PC-9 (cell line): ENCODE measurements around the gene ALDOA. TPM values are rescaled to one million over a fixed set of nuclear protein-coding genes. Genes with fewer than 3 reads are reported as not detected.

ENCODE experiments used
- BruUV-seq: library from RNA; stranded (reverse); fragments of 400-500 nt; replicated peaks from 2 replicates; lab custom pipeline; 2021; lab: Mats Ljungman, UMichigan
- CTCF ChIA-PET: fragments of 300-600 bp; sonication (Branson Sonifier 250); formaldehyde crosslinking; loops from one replicate; lab custom pipeline; 2022; ENCODE audit warnings: antibody characterized with exemption; lab: Charles Lee
- POLR2A ChIA-PET: fragments of 300-600 bp; sonication (Branson Sonifier 250); formaldehyde crosslinking; loops from one replicate; lab custom pipeline; 2022; ENCODE audit warnings: antibody characterized with exemption; ENCODE audit not compliant: unreplicated experiment; lab: Charles Lee
- DNase-seq, 2 experiments: peaks; one replicate each; pipeline versions ENCODE4 v3.0.0 to v3.0.0-alpha.2; 2015 to 2022; ENCODE audit warnings: mixed read lengths in 1 of 2
- H2AFZ ChIP-seq: fragments of 200-600 bp; sonication (generic); 2 replicates; pipeline ENCODE4 v1.8.1; 2017; ENCODE audit warnings: antibody characterized with exemption
- H3F3A ChIP-seq: fragments of 200-600 bp; sonication (generic); 2 replicates; pipeline ENCODE4 v1.8.1; 2017; ENCODE audit warnings: antibody characterized with exemption, mild to moderate bottlenecking, low read depth; ENCODE audit not compliant: insufficient read depth
- H3K27ac ChIP-seq: fragments of 200-600 bp; sonication (generic); 2 replicates; pipeline ENCODE4 v1.6.1; 2016; ENCODE audit warnings: mixed run types
- H3K27me3 ChIP-seq: fragments of 200-600 bp; sonication (generic); 2 replicates; pipeline ENCODE4 v1.6.1; 2016; ENCODE audit warnings: low read depth, mixed run types; ENCODE audit not compliant: insufficient read depth
- H3K36me3 ChIP-seq: fragments of 200-600 bp; sonication (generic); 2 replicates; pipeline ENCODE4 v1.6.1; 2016; ENCODE audit warnings: low read depth, mixed run types
- H3K4me1 ChIP-seq: fragments of 200-600 bp; sonication (generic); replicated peaks from 2 replicates; pipeline ENCODE4 v1.6.1; 2016; ENCODE audit warnings: mixed run types; ENCODE audit not compliant: insufficient read depth
- H3K4me2 ChIP-seq: fragments of 200-600 bp; sonication (generic); 2 replicates; pipeline ENCODE4 v1.6.1; 2017; ENCODE audit warnings: mixed run types
- H3K4me3 ChIP-seq: fragments of 200-600 bp; sonication (generic); 2 replicates; pipeline ENCODE4 v1.6.1; 2016; ENCODE audit warnings: mixed run types
- H3K79me2 ChIP-seq: fragments of 200-600 bp; sonication (generic); 2 replicates; pipeline ENCODE4 v1.6.1; 2017; ENCODE audit warnings: low read depth, mixed run types
- H3K9me2 ChIP-seq: fragments of 200-600 bp; sonication (generic); 2 replicates; pipeline ENCODE4 v1.8.1; 2017; ENCODE audit warnings: mild to moderate bottlenecking; ENCODE audit not compliant: insufficient read depth
- H3K9me3 ChIP-seq: fragments of 200-600 bp; sonication (generic); 2 replicates; pipeline ENCODE4 v1.8.1; 2016; ENCODE audit warnings: low read depth; ENCODE audit not compliant: insufficient read depth
- H4K20me1 ChIP-seq: fragments of 200-600 bp; sonication (generic); 2 replicates; pipeline ENCODE4 v1.8.1; 2017; ENCODE audit not compliant: insufficient read depth
- CTCF ChIP-seq: fragments of 200-600 bp; sonication (generic); conservative IDR thresholded peaks from 2 replicates; pipeline ENCODE4 v1.6.1; 2017; ENCODE audit warnings: mixed run types, antibody characterized with exemption, mild to moderate bottlenecking, moderate library complexity
- EZH2 ChIP-seq: fragments of 200-600 bp; sonication (generic); IDR thresholded peaks from 2 replicates; pipeline ENCODE4 v1.8.0; 2017; ENCODE audit warnings: antibody characterized with exemption, low read depth
- intact Hi-C: fragments of 100-400 bp; cut with micrococcal nuclease; formaldehyde crosslinking; loops from one replicate; pipeline ENCODE4 v1.10.0; 2022; ENCODE audit not compliant: unreplicated experiment
- total RNA-seq: library from RNA; stranded (reverse); gene quantifications from 2 replicates; pipeline ENCODE4 v1.2.3, GENCODE V29; 2021

The ALDOA gene
- total RNA-seq, 1 experiment from 2014 or later: 3,090 TPM

- peak overlapping the region; percentile 72 for H3K4me2 ChIP-seq
- peak; percentile 49 to 71 for DNase-seq
- H3K27me3 ChIP-seq: no peaks in the 10 kb centered on the region
- TSS peak; percentile 1 for BruUV-seq
- peaks cover 55% of the 10 kb centered on the region for H3K4me1 ChIP-seq
- POLR2A ChIA-PET: interaction anchor here (0.5 kb wide), 1 partner anchor 20 kb away, joined by 9 read pairs; no protein-coding TSS in a partner anchor
- TF ChIP-seq CTCF: peak; percentile 67
- TF ChIP-seq EZH2: no peak
- H3K4me3 ChIP-seq: no peak overlapping the region
- no peaks in the 10 kb centered on the region for H3K79me2 ChIP-seq
- peaks cover 49% of the 10 kb centered on the region for H3F3A ChIP-seq
- H3K9me2 ChIP-seq: no peaks in the 10 kb centered on the region
- H3K36me3 ChIP-seq: no peaks in the 10 kb centered on the region
- H3K9me3 ChIP-seq: no peaks in the 10 kb centered on the region
- peaks cover 3% of the 10 kb centered on the region; the same call in 1 of the 2 replicates for H4K20me1 ChIP-seq
- H2AFZ ChIP-seq: no peak overlapping the region
- intact Hi-C loops: loop anchor here (5.0 kb wide), 1 partner anchor 545 kb away; the partner anchor contains the start of gene FBRS
- CTCF ChIA-PET: interaction anchor here (0.6 to 2.1 kb wide), 8 partner anchors 9 to 297 kb away, joined by 3 to 19 read pairs (median 7); partner anchors contain the start of gene CORO1A
- no peak overlapping the region for H3K27ac ChIP-seq
Observed at GRCh38 chr16:30112197-30113030, 46.9 kb downstream of the ALDOA start.

DNA sequence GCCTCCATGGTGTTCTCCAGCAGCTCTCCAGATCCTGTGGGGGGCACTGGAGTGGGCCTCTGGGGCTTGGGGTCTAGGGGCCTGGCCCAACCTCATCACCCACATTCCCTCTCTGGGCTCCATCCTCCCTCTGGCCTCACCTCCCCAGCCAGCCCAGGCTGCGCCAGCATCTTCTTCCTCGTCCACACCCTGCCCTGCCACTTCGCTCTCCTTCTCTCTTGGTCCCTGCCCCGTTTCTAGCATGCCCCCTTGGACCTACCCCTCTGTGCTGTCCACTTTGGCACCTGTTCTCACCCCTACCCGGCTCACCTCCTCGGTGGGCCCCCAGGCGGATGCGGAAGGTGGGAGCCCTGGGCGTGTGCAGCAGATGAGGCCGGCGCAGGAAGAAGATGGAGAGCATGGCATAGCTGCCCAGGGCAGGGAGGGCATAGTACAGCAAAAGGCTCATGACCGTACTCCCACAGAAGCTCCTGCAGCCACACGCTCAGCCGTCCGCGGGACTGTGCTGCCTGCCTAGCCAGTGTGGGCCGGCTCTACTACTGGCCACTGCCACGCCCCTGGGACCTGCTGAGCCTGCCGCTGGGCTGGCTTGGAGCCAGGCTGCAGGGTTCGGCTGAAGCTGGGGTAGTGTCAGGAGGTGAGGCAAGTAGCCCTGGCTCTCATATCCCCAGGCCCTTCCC, 47.6 kb downstream of the ALDOA start, which contains the start of gene GDPD3:
GDPD3 (minus strand) TSS at position 507 of the 680 bp plus-strand sequence; CDS start at position 448, 59 bp downstream.
- Histone ChIP-seq H3K36me3 (no peaks in the 10 kb centered on the region), H3K4me1 (peaks cover 55% of the 10 kb centered on the region), H3K9me3 (no peaks in the 10 kb centered on the region), H3K27ac (peak within 1 kb of the TSS; percentile 41), H3K27me3 (no peaks in the 10 kb centered on the region), H2AFZ (no peak within 1 kb of the TSS), H3K4me3 (no peak within 1 kb of the TSS; the same call in 1 of the 2 replicates), H3K9me2 (no peaks in the 10 kb centered on the region), H3F3A (peaks cover 49% of the 10 kb centered on the region), H4K20me1 (peaks cover 3% of the 10 kb centered on the region; the same call in 1 of the 2 replicates), H3K79me2 (no peaks in the 10 kb centered on the region), H3K4me2 (peak within 1 kb of the TSS; percentile 72)
- peak in 1 of 2 experiments; percentile 76 for DNase-seq
- TF ChIP-seq EZH2: no peak
- TF ChIP-seq CTCF: no peak
- POLR2A ChIA-PET: no interaction called here
- CTCF ChIA-PET: interaction anchor here (0.8 to 2.1 kb wide), 3 partner anchors 14 to 23 kb away, joined by 8 to 19 read pairs (median 9); no protein-coding TSS in a partner anchor
- intact Hi-C loops: loop anchor here (5.0 kb wide), 1 partner anchor 544 kb away; the partner anchor contains the start of gene FBRS
- BruUV-seq: no TSS peak
